SK-N-SH treated with all-trans-retinoic acid at 6 μM for 48 hours (cell line): ENCODE measurements around the gene GLRX.

Source experiments
- ATAC-seq: fragments of 200-7000 bp; cut with Tn5 transposase; 3 replicates; pipeline ENCODE4 v1.9.1; 2020; ENCODE audit warnings: mild to moderate bottlenecking, moderate library complexity
- ARNTL ChIP-seq: fragments of 450-650 bp; formaldehyde crosslinking; IDR thresholded peaks from 2 replicates; pipeline ENCODE4 v1.5.0; 2020; ENCODE audit warnings: low read depth, mild to moderate bottlenecking, moderate library complexity, borderline replicate concordance
- BACH2 ChIP-seq: fragments of 250-450 bp; sonication (Bioruptor Pico); IDR thresholded peaks from 2 replicates; pipeline ENCODE4 v1.9.0; 2021; ENCODE audit warnings: mild to moderate bottlenecking, borderline replicate concordance
- CREB5 ChIP-seq: fragments of 250-450 bp; sonication (Bioruptor Pico); IDR thresholded peaks from 2 replicates; pipeline ENCODE4 v1.5.1; 2020; ENCODE audit warnings: low read depth, mild to moderate bottlenecking, moderate library complexity
- CSDC2 ChIP-seq: fragments of 250-450 bp; sonication (Bioruptor Pico); IDR thresholded peaks from 2 replicates; pipeline ENCODE4 v1.5.0; 2020; ENCODE audit warnings: mild to moderate bottlenecking, moderate library complexity
- CSRNP3 ChIP-seq: fragments of 250-450 bp; sonication (Bioruptor Pico); IDR thresholded peaks from 2 replicates; pipeline ENCODE4 v1.5.1; 2021; ENCODE audit warnings: mild to moderate bottlenecking, moderate library complexity
- ESRRG ChIP-seq: fragments of 250-450 bp; sonication (Bioruptor Pico); IDR thresholded peaks from 2 replicates; pipeline ENCODE4 v1.6.1; 2021; ENCODE audit warnings: mild to moderate bottlenecking
- ISL1 ChIP-seq: fragments of 250-450 bp; sonication (Bioruptor Pico); IDR thresholded peaks from 2 replicates; pipeline ENCODE4 v2.1.2; 2022; ENCODE audit warnings: mild to moderate bottlenecking, moderate library complexity
- OSR1 ChIP-seq: fragments of 250-450 bp; sonication (Bioruptor Pico); IDR thresholded peaks from 2 replicates; pipeline ENCODE4 v1.8.0; 2022; ENCODE audit warnings: moderate library complexity, mild to moderate bottlenecking, inconsistent platforms
- POU6F1 ChIP-seq: fragments of 250-450 bp; sonication (Bioruptor Pico); IDR thresholded peaks from 2 replicates; pipeline ENCODE4 v1.8.0; 2021; ENCODE audit warnings: low read depth, mild to moderate bottlenecking, moderate library complexity, borderline replicate concordance
- PPARA ChIP-seq: fragments of 250-450 bp; sonication (Bioruptor Pico); IDR thresholded peaks from 2 replicates; pipeline ENCODE4 v1.5.0; 2020; ENCODE audit warnings: mild to moderate bottlenecking, borderline replicate concordance
- RARB ChIP-seq: fragments of 250-450 bp; sonication (Bioruptor Pico); IDR thresholded peaks from 2 replicates; pipeline ENCODE4 v1.8.0; 2021; ENCODE audit warnings: mild to moderate bottlenecking, moderate library complexity
- SNAI2 ChIP-seq: fragments of 250-450 bp; sonication (Bioruptor Pico); IDR thresholded peaks from 2 replicates; pipeline ENCODE4 v1.5.0; 2020; ENCODE audit warnings: mild to moderate bottlenecking, moderate library complexity
- TOX ChIP-seq: fragments of 250-450 bp; sonication (Bioruptor Pico); IDR thresholded peaks from 2 replicates; pipeline ENCODE4 v1.8.0; 2021; ENCODE audit warnings: mild to moderate bottlenecking, moderate library complexity, borderline replicate concordance
- TSHZ2 ChIP-seq: fragments of 250-450 bp; sonication (Bioruptor Pico); IDR thresholded peaks from 2 replicates; pipeline ENCODE4 v1.5.0; 2020; ENCODE audit warnings: mild to moderate bottlenecking, moderate library complexity
- ZC3H10 ChIP-seq: fragments of 250-450 bp; sonication (Bioruptor Pico); IDR thresholded peaks from 2 replicates; pipeline ENCODE4 v1.5.1; 2021; ENCODE audit warnings: mild to moderate bottlenecking, moderate library complexity
- ZFP3 ChIP-seq: fragments of 250-450 bp; sonication (Bioruptor Pico); IDR thresholded peaks from 2 replicates; pipeline ENCODE4 v1.5.0; 2020; ENCODE audit warnings: mild to moderate bottlenecking, moderate library complexity
- ZNF565 ChIP-seq: fragments of 450-650 bp; formaldehyde crosslinking; conservative IDR thresholded peaks from 2 replicates; pipeline ENCODE4 v1.5.0; 2020; ENCODE audit warnings: low read depth, mild to moderate bottlenecking, moderate library complexity
- ZNF70 ChIP-seq: fragments of 450-650 bp; formaldehyde crosslinking; IDR thresholded peaks from 2 replicates; pipeline ENCODE4 v1.5.0; 2020; ENCODE audit warnings: mild to moderate bottlenecking, moderate library complexity
- ZNF8 ChIP-seq: fragments of 450-650 bp; formaldehyde crosslinking; IDR thresholded peaks from 2 replicates; pipeline ENCODE4 v1.5.0; 2020; ENCODE audit warnings: mild to moderate bottlenecking, moderate library complexity
- TF ChIP-seq, protein P1 (sequence below): fragments of 250-450 bp; sonication (Bioruptor Pico); IDR thresholded peaks from 2 replicates; pipeline ENCODE4 v1.8.0; 2020; ENCODE audit warnings: mild to moderate bottlenecking, moderate library complexity, borderline replicate concordance

The GLRX gene

GRCh38 chr5:95861864-95862561, 39.5 kb upstream of the GLRX start:
- ATAC-seq = no peak
- TF ChIP-seq BACH2 (CRISPR knock-in tag) = no peak
- TF ChIP-seq ZC3H10 (CRISPR knock-in tag) = no peak
- TF ChIP-seq POU6F1 (CRISPR knock-in tag) = no peak
- TF ChIP-seq, protein P1, sequence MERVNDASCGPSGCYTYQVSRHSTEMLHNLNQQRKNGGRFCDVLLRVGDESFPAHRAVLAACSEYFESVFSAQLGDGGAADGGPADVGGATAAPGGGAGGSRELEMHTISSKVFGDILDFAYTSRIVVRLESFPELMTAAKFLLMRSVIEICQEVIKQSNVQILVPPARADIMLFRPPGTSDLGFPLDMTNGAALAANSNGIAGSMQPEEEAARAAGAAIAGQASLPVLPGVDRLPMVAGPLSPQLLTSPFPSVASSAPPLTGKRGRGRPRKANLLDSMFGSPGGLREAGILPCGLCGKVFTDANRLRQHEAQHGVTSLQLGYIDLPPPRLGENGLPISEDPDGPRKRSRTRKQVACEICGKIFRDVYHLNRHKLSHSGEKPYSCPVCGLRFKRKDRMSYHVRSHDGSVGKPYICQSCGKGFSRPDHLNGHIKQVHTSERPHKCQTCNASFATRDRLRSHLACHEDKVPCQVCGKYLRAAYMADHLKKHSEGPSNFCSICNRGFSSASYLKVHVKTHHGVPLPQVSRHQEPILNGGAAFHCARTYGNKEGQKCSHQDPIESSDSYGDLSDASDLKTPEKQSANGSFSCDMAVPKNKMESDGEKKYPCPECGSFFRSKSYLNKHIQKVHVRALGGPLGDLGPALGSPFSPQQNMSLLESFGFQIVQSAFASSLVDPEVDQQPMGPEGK (CRISPR knock-in tag) = no peak
- TF ChIP-seq ESRRG (CRISPR knock-in tag) = no peak
- TF ChIP-seq RARB (CRISPR knock-in tag) = no peak
- TF ChIP-seq ISL1 (CRISPR knock-in tag) = no peak
- no peak for TF ChIP-seq CSDC2 (CRISPR knock-in tag)
- TF ChIP-seq ZNF70 (CRISPR knock-in tag) = no peak
- no peak for TF ChIP-seq SNAI2 (CRISPR knock-in tag)
- no peak for TF ChIP-seq PPARA (CRISPR knock-in tag)
- TF ChIP-seq ZNF8 = no peak
- TF ChIP-seq ZNF565 (CRISPR knock-in tag) = no peak

DNA sequence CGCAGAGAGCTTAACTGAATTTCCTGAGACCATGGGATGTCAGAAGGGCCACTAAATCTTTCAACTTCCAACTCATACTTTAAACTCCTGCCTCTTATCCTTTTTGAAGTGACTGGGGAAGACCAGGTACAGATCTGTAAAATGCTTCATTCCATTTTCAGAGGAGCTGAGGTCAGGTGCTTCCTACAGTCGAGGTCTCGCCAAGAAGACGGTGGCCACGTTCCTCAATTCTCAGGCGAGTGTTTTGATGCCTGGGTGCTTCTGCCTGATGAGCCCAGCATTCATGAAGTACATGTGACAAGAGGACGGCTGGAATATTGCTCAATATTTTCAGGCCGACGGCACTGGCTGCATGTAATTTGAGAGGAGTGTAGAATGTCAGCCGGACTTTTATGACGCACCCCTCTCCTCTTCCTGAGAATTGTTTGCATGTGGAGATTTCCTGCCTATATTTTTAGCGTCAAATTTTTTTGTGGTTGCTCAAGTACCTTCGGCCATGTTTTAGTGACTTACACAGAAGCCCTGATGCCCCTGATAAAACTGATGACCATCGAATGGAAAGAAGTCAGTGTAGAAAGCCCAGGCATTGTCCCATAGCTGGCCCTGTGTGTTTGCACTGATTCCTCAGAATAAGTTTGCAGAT, 38.8 kb upstream of the GLRX start:
- peak; percentile 53 for ATAC-seq
- TF ChIP-seq ZFP3 (CRISPR knock-in tag) (no peak), ZC3H10 (CRISPR knock-in tag) (no peak), ISL1 (CRISPR knock-in tag) (no peak), SNAI2 (CRISPR knock-in tag) (no peak), BACH2 (CRISPR knock-in tag) (no peak), ZNF70 (CRISPR knock-in tag) (no peak)
- TF ChIP-seq, protein P1 (CRISPR knock-in tag) = no peak
- TF ChIP-seq, all 23 proteins: peak for 0

DNA sequence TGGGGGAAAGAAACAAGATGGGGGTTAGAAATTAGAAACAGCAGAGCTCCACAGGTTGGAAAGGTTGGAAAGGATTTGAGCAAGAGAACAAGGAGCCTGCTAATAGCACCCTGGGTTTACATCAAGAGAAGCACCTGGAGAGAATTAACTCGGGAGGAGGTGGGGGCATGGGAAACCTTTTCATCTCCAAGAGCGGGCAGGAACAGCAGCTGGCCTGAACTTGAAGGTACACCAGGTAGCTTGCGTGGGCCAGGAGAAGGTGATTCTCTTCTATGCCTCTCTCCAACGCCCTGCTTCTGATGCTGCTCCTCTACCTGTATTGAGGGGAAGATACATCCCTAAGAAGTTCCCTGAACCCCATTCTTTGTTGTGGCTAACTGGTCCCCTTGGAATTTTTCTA, 37.1 kb upstream of the GLRX start:
- no peak for ATAC-seq
- TF ChIP-seq BACH2 (CRISPR knock-in tag) (no peak), OSR1 (CRISPR knock-in tag) (no peak), POU6F1 (CRISPR knock-in tag) (no peak), ARNTL (no peak), ZC3H10 (CRISPR knock-in tag) (no peak), CSDC2 (CRISPR knock-in tag) (no peak), RARB (CRISPR knock-in tag) (no peak), ZNF8 (no peak), TOX (CRISPR knock-in tag) (no peak), ZNF70 (CRISPR knock-in tag) (no peak), CSRNP3 (CRISPR knock-in tag) (no peak), SNAI2 (CRISPR knock-in tag) (no peak), TSHZ2 (no peak), ISL1 (CRISPR knock-in tag) (no peak), ZNF565 (CRISPR knock-in tag) (no peak), CREB5 (no peak)
- TF ChIP-seq, all 23 proteins: peak for 0
